ENCODE results near the gene METTL6.
"Not testable (repeated sequence)": the region's sequence is repeated elsewhere in the genome, so short reads cannot be mapped to it uniquely, and the experiment has no call there.

Gene METTL6

GRCh38 chr3:15364078-15364477, 63.3 kb downstream of the METTL6 start:
- not testable (repeated sequence) for DNase-seq (ENCODE audit: low spot score)

DNA sequence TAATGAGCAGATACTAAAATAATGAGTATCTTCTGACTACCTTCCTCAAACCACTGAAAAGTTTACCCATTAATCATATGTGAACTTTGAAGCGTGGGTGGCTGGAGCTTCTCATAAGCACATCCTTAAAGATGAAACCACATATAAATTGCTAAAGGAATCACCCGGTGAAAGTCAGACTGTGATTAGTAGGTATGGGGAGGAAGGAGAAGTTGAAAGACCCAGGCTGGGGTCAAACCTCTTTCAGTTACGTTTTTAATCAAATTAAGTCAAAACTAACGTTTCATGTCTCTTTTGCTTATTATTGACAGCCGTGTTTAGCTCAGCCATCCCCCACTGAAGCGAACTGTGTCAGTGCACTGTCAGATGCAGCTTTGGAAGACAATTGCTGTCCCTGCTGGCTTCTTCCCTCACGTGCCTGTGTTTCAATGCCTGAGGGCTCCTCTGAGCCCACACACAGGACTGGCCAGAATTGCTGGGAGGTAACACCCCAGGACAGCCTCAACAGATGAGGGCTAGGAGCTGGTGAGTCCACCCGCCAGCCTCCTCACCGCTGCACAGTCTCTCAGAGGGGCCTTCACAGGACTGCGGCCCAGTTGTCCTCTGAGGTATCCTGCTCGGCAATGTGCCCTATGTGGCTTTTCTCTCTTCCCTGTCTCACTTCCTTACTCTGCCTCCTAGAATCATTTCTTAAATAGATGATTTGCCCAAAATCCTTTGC, 65.7 kb downstream of the METTL6 start:
- peak; percentile 48 for DNase-seq (ENCODE audit: low spot score)

DNA sequence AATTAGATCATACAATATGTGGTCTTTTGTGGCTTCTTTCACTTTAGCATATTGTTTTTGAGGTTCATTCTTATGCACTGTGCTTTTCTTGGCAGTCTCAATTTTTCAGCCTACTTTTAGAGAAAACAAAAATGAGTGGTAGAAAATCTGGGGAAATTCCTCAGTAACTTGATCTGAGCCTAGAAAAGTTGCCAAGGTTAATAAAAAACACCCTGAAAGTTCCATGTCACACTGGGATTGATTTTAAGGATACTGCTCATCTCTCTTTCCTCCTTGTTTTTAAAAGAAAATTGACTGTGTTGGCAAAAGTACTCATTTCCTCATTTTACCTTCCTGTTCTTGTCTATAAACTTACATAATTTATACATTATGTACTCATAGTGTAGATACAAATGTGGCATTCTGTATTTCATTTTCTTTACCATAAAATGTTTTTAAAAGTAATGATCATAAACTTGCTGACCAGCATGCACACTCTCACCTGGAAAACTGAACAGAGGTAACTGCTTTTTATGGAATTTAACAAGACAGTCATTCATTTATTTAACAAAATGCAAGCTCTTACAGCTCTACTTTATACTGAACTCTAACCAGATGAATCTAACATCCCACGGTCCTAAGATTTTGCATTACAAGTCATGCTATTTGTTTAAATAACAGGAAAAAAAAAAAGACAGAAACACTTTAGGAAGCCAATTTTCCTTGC, 66.4 kb downstream of the METTL6 start:
- peak; percentile 39 for DNase-seq (ENCODE audit: low spot score)

Data from NAMALWA (cell line).